ENCODE data around the gene PDP2. TPM values are rescaled to one million over a fixed set of nuclear protein-coding genes. Genes with fewer than 3 reads are reported as not detected.

The PDP2 gene
- total RNA-seq, 2 experiments from 2014 or later, result 13.8 to 29.2 TPM

- H3K9me2 ChIP-seq (ENCODE audit: insufficient read depth, low read length), result no peaks in the 10 kb centered on the region
- no peak for TF ChIP-seq CTCF (conservative IDR thresholded peaks at IDR 0.05; ENCODE audit: low read length)
- TF ChIP-seq EZH2phosphoT487 (IDR thresholded peaks at IDR 0.05; ENCODE audit: borderline replicate concordance, low read depth, low read length), result no peak
- no peaks in the 10 kb centered on the region for H3K79me2 ChIP-seq (ENCODE audit: insufficient read depth, low read depth, low read length)
- no peaks in the 10 kb centered on the region for H3K9me3 ChIP-seq (ENCODE audit: low read length)
- CTCF ChIA-PET (ENCODE audit: unreplicated experiment), result interaction anchor here (0.6 kb wide), 1 partner anchor 263 kb away, joined by 3 read pairs; no protein-coding TSS in a partner anchor
- no TSS peak for BruUV-seq (replicated peaks)
- H2AFZ ChIP-seq (ENCODE audit: low read length), result no peak overlapping the region
- H3K4me1 ChIP-seq (ENCODE audit: insufficient read depth, low read length, poor library complexity, severe bottlenecking), result no peaks in the 10 kb centered on the region
- H3K4me3 ChIP-seq (ENCODE audit: low read depth, low read length, poor library complexity, severe bottlenecking), result no peak overlapping the region
- H3K4me2 ChIP-seq (ENCODE audit: low read length), result no peak overlapping the region
- POLR2A ChIA-PET, result no interaction called here
- DNase-seq (ENCODE audit: low spot score), result no peak
- intact Hi-C loops (cut with micrococcal nuclease; ENCODE audit: unreplicated experiment), result no loop called here
- H3K36me3 ChIP-seq (ENCODE audit: insufficient read depth, low read length), result no peaks in the 10 kb centered on the region
- H3K27ac ChIP-seq (ENCODE audit: low read depth, low read length, poor library complexity, severe bottlenecking), result no peak overlapping the region
- no peaks in the 10 kb centered on the region for H4K20me1 ChIP-seq (ENCODE audit: insufficient read depth, low read length)
These were observed 32.8 kb downstream of the PDP2 start for GRCh38 chr16:66913081-66913480.

- Histone ChIP-seq H3K27ac (ENCODE audit: low read depth, low read length, poor library complexity, severe bottlenecking) (no peak overlapping the region), H3K4me1 (ENCODE audit: insufficient read depth, low read length, poor library complexity, severe bottlenecking) (no peaks in the 10 kb centered on the region), H4K20me1 (ENCODE audit: insufficient read depth, low read length) (no peaks in the 10 kb centered on the region), H2AFZ (ENCODE audit: low read length) (no peak overlapping the region), H3K36me3 (ENCODE audit: insufficient read depth, low read length) (no peaks in the 10 kb centered on the region), H3K79me2 (ENCODE audit: insufficient read depth, low read depth, low read length) (no peaks in the 10 kb centered on the region), H3K4me2 (ENCODE audit: low read length) (no peak overlapping the region), H3K4me3 (ENCODE audit: low read depth, low read length, poor library complexity, severe bottlenecking) (no peak overlapping the region), H3K9me2 (ENCODE audit: insufficient read depth, low read length) (no peaks in the 10 kb centered on the region), H3K9me3 (ENCODE audit: low read length) (no peaks in the 10 kb centered on the region)
- CTCF ChIA-PET (ENCODE audit: unreplicated experiment), result no interaction called here
- TF ChIP-seq EZH2phosphoT487 (IDR thresholded peaks at IDR 0.05; ENCODE audit: borderline replicate concordance, low read depth, low read length), result no peak
- no peak for TF ChIP-seq CTCF (conservative IDR thresholded peaks at IDR 0.05; ENCODE audit: low read length)
- POLR2A ChIA-PET, result no interaction called here
- BruUV-seq (replicated peaks), result no TSS peak
- DNase-seq (ENCODE audit: low spot score), result no peak
- intact Hi-C loops (cut with micrococcal nuclease; ENCODE audit: unreplicated experiment), result no loop called here
These were observed 33.4 kb downstream of the PDP2 start for GRCh38 chr16:66913711-66914110.

GRCh38 chr16:66914541-66914940 lies 34.2 kb downstream of the PDP2 start:
- CTCF ChIA-PET (ENCODE audit: unreplicated experiment), result no interaction called here
- Histone ChIP-seq H3K36me3 (ENCODE audit: insufficient read depth, low read length) (no peaks in the 10 kb centered on the region), H2AFZ (ENCODE audit: low read length) (no peak overlapping the region), H3K9me2 (ENCODE audit: insufficient read depth, low read length) (no peaks in the 10 kb centered on the region), H3K4me2 (ENCODE audit: low read length) (no peak overlapping the region), H4K20me1 (ENCODE audit: insufficient read depth, low read length) (no peaks in the 10 kb centered on the region), H3K27ac (ENCODE audit: low read depth, low read length, poor library complexity, severe bottlenecking) (no peak overlapping the region), H3K9me3 (ENCODE audit: low read length) (no peaks in the 10 kb centered on the region), H3K4me3 (ENCODE audit: low read depth, low read length, poor library complexity, severe bottlenecking) (no peak overlapping the region), H3K79me2 (ENCODE audit: insufficient read depth, low read depth, low read length) (no peaks in the 10 kb centered on the region), H3K4me1 (ENCODE audit: insufficient read depth, low read length, poor library complexity, severe bottlenecking) (no peaks in the 10 kb centered on the region)
- intact Hi-C loops (cut with micrococcal nuclease; ENCODE audit: unreplicated experiment), result no loop called here
- DNase-seq (ENCODE audit: low spot score), result no peak
- POLR2A ChIA-PET, result no interaction called here
- no peak for TF ChIP-seq EZH2phosphoT487 (IDR thresholded peaks at IDR 0.05; ENCODE audit: borderline replicate concordance, low read depth, low read length)
- no peak for TF ChIP-seq CTCF (conservative IDR thresholded peaks at IDR 0.05; ENCODE audit: low read length)
- no TSS peak for BruUV-seq (replicated peaks)

Measured in OCI-LY7 (cell line).